ENCODE data around the gene DENND4B.

DENND4B gene

DNA sequence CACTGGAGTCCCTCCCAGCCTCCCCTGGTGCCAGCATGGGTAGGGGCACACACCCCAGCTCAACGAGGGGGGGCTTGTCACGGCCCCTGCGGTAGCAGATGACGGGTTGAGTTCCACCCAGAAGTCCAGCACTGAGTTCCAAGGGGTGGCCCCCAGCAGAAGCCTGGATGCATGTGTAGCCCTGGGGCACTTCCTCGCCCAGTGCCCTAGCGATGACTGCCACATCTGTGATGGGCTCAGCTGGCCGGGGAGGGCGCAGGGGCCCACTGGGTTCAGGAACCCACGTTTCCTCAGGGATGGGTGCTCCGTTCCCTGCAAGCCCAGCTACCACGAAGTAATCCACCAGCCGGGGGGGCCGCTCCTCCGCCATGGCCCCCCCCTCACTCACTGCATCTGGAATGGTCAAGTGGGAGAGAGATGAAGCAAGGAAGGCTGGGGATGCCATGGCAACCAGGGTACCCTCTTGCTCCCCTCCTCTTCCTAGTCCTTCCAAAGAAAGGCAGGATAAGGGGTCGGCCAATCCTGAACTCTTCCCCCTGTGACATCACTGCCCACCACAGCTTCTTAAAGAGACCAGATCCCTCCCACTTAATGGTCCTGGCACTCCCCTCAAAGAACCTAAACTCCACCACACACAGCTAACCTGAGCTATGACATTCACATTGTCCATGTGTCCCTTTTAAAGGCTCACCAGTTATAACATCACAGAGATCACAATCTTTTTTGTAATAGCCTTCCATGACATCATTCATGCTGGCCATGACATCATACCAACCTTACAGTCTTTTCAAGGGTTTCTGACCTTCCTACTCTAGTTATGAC lies 2.3 kb downstream of the DENND4B start:
- no peak for DNase-seq

DNA sequence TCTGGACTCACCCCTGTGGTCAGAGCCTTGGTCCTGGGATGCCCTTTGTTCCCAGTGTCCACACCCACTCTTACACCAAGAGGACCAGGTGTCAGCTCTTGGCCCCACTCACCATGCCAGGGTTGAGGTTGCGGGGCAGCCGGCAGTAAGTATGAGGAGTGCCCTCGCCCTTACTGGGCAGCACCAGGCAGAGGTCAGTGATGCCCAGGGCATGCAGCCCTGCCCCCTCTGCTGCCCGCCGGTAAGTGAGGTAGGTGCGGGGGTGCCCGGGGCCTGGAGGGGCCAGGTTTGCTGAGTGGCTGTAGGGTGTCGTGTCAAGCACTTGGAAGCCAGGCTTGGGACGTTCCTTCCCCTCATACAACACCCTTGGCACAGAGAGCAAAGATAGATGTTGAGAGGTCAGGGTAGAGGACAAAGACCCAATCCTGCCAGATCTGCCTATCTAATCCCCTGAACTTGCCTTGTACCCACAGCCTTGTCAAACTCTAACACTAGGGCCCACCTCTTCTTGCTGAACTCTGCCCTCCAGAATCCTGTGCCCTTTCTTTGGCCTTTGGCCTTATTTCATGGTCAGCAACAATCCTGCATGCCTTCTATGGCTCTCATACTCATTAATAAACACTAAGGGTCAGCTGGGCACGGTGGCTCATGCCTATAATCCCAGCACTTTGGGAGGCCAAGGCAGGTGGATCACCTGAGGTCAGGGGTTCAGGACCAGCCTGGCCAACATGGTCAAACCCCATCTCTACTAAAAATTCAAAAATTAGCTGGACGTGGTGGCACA lies 3.6 kb downstream of the DENND4B start:
- DNase-seq, result no peak

DNA sequence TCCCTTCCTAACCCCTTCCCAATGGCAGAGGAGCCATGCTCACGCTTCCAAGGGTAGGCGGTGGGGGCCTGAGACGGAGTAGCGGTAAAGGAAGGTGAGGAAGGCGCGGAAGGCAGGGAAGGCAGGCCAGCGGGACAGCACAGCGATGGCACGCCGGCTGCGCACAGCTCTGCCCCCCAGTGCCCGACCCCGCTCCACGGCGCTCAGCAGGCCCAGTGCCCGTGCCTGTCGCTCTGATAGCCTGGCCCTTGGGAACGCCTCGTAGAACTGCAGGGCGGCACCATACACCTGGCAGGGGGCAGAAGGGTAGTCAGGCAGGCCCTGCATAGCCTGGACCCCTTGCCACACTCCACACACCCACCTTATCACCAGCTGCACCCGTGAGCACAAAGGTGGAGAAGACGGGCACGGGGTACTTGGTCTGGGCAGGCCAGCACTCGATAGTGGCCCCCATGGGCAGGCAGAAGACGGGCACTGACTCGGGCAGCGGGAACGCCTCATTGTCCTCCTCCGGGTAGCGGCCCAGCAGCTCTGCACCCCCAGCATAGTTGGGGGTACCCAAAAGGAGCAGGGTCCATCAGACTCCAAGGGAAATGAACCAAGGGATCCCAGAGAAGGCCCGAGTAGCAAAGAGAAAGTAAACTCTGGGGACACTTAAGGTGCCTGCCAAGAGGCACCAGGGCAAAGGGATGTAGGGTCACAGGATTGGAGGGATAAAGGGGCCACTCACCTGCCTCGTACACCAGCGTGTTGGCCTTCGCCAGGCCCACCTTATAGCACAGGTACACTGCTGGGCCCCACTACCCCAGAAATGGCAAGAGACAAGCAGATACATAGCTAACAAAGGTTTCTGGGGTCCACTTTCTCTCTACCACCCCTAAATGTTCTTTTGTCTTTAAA lies 4.4 kb downstream of the DENND4B start:
- DNase-seq, result no peak

DNA sequence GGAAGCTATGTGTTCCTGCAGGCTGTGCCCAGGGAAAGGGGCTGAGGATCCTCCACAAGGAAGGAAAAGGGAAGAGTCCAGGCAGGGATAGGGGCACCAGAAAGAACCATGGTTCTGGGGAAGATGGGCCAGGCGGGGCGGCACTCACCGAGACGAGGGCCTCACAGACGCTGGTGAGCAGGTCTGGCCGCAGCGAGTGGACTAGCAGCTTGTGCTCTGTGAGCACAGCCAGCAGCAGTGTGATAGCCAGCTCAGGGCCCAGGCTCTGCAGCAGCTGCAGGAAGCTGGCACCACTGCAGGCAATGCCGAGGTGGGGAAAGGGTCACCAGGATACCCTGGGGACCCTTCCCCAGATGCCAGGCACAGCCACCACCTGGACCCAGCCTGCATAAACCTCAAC lies 5.8 kb downstream of the DENND4B start:
- no peak for DNase-seq

DNA sequence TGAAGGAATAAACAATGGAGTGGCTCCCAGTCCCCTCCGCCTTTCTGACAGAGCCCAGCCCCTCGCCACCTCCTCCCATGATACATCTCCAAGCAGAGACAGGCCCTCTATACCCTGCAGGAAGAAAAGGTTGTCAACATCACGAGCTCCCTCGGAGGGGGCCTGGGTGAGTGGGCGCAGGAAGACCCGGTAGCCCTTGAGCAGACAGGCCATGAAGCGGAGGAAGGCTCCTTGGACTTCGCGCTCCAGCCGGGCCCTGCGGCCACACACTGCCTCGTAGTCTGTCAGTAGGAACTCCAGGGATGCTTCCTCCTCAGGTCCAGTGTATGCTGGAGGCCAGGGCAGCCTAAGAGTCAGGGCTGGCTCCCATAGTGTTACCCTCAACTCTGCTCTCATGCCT lies 7.0 kb downstream of the DENND4B start:
- DNase-seq, result no peak

DNA sequence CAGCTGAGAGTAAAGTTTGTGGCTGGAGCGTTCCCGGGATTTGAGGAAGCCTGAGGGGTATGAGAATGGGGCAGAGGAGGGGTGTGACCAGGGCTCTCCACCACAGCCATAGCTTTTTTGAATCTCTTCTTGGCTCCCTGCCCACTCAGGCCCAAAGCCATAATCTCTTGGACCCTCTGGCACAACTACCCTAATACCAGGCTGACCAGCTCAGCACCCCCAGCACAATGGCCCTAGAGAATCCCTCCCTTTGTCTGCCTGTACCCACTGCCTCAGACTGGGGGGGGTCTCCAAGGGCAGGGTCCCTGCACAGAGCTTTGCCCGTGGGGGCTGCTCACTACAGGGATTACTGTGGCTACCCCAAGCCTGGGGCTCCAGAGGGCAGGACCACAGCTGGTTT lies 7.5 kb downstream of the DENND4B start:
- DNase-seq, result no peak

DNA sequence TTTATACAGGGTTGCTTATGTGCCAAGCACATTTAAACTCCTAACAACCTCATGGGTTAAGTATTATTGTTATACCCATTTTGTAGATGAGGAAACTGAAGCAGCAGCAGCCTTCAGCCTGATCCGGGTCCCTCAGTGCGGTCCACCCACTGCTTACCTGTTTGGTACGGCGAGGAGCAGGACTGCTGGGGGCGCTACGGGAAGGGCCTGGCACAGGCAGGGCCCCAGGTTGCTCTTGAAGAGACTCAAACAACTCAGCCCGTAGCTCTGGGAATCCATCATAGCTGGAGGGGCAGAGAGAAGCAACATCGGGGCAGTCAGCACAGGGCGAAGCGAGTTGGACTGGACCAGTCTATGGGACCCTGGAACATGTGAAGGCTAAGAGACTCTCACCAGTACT lies 9.2 kb downstream of the DENND4B start:
- no peak for DNase-seq

DNA sequence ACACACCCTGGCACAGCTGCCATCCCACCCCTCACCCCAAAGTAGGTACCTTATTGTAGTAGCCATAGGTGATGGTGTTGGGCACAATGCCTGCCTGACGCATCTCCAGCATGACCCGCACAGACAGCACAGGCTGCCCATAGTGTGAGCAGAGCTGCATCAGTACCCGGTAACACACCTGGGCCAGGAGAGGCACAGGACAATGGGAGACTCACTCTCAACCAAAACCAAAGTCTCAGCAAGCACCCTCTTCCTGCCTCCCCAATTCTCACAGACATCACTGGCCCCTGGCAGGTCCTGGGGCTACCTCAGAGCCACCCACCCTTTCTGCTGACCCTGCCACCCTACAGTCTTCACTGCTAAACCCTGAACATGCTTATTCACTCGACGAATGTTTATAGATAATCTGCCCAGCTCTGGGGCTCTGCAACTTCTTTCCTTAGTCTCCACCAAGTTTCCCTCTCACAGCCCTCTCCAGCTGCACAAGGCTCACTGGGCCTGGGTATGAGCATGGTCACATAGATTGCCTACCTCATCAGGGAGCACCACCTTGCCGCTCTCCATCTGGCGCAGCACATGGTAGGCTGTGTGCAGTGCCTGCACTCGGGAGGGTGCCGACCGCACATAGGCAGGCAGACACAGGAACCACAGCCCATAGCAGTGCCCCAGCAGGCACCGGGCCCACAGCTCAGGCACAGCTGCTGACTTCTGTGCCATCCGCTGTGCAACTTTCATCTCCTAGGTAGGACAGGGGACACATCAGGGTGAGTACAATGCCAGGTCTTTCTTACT lies 10.3 kb downstream of the DENND4B start:
- DNase-seq, result no peak

DNA sequence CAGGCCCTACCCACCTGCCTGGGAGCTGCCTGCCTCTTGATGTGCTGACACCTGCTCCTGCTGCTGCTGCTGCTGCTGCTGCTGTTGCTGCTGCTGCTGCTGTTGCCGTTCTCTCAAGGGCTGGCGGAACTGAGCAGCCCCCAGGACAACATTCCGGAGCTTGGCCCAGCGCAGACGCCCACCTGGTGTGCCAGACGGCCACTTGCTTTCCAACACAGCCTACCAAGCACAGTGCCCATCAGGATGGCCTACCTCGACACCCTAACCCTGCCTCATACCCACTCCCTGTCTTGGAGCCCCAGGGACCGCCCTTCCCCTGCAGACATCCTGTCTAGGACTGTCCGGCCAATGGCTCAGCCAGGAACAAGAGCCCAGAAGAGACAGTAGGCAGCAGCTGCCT lies 11.8 kb downstream of the DENND4B start:
- DNase-seq, result no peak

DNA sequence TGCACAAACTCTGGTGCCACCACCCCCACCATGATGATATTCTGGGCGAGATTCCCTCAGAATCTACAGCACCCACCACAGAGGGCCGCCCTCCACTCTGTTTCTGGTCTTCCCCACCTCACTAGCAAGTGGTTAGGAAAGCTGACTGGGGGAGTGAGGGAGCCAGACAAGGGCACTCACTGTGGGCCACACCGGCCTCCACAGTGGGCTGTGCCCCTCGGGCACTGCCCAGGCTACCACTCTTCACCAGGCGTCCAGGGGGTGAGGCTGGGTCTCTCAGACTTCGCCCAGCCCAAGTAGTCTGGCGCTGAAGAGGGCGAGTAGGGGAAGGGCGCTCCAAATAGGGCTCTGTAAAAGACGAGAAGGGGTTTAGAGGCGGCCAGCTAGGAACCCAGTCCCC lies 12.6 kb downstream of the DENND4B start:
- DNase-seq, result no peak

DNA sequence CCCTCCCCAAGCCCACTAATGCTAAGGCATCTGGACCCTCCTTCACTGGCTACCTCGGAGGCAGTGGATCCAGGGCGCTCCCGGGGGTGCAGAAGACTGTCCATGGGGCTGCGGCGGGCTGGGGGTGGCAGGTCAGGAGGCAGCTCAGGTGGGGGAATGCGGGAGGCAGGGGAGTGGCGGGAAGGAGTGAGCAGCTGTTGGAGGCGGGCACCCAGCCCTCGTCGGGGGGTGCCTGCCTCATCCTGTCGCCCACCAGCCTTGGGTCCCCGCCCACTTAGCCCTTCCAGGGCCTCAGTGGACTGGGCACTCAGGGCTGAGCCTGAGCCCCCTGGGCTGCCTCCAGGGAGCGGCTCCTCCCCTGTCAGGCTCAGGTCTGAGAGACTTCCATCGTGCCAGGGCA lies 13.1 kb downstream of the DENND4B start:
- no peak for DNase-seq

DNA sequence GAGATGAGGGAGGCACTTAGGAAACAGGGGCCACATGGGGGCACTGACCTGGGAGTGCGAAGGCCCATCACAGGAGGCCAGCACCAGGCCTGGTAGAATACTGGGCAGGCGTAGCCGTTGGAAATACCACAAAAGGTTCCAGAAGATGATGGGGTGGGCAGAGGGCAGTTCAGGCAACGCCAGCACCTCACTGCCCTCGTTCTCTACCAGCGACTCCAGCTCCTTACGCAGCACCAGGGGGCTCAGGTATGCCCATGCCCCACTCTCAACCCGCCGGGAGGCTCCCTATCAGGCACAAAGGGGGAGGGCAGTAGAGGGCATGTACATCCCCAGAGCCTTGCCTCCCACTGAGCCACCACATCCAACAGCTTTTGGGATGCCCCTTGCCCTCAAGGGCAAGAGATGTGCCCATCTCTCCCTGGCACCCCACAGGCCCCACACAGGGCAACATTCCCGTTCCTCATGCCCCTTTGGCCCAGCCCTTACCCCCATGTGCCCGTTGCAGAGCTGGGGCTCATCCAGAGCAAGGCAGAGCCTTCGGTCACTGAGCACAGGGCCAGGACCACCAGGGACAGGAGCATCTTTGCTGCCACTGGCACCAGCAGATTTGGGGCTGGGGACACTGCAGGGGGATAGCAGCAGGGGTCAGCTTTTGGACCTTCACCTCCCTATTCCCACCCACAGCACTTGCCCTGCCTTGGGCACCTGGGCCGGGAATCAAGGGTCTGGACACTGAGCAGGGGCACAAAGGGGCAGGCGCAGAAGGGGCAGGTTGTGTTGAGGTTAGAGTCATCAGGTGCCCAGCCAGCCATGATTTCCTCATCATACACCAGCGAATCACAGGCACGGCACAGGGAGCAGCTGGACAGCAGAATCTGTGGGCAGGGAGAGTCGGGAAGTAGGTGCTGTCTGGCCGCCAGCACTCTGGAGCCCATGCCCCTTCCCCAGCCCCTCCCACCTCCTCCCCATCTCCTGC lies 14.1 kb downstream of the DENND4B start:
- no peak for DNase-seq

DNA sequence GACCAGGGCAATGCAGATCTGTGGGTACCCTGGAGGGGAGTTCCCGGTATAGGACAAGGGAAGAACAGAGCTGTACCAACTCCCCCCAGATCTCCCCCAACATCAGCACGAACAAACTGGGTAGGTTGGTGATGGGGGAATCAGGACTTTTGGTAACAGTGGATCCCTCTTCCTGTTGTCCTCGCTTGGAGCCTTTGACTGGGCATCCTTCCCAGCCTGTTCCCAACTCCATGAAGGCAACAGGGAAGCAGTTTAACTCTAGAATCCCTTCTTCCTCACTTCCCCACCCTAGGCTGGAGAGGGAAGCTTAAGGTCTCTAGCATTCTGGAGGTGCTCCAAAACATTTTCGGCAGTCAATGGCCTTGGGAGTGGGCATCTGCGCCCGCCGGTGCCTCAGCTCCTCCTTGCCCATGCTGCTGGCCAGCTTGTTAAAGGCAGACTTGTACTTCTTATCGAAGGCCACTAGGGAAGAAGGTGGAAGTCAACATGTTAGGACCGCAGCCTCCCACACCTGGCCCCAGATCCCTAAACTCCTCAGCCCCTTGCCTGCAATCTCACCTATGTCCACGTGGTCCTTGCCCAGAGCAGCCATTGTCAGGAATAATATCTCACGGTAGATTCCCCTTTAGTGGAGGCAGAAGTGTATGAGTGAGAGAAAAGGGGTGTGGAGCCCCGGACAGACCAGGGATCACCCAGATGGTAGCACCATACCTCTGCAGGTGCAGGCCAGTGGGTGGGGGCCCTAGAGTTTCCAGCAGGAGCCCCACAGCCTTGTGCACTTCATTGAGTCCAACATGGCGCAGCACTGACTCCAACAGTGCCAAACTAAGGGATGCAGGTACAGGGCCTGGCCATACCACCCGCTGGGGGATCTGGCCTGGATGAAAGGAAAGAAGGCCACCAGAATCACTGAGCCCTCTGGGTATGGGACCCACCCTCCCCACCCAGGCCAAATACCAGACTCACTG lies 16.3 kb downstream of the DENND4B start:
- DNase-seq, result no peak

DNA sequence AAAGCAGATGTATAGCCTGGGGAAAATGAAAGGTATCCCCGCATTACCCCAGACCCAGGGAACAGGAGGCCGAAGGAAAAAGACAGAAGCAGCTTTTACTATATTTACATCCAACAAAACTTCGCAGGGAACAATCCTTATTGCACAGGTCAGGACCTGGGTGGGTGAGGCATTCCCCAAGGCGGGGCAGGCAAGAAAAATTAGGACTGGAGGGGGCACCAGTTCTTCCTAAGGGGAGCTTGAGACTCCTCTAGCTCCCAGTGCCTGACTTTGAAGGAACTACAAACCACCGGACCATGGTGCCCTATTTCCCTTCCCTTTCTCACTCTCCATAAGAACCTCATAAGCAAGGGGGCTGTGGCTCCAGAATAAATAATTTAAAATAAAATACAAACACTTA lies 17.1 kb downstream of the DENND4B start:
- no peak for DNase-seq

DNA sequence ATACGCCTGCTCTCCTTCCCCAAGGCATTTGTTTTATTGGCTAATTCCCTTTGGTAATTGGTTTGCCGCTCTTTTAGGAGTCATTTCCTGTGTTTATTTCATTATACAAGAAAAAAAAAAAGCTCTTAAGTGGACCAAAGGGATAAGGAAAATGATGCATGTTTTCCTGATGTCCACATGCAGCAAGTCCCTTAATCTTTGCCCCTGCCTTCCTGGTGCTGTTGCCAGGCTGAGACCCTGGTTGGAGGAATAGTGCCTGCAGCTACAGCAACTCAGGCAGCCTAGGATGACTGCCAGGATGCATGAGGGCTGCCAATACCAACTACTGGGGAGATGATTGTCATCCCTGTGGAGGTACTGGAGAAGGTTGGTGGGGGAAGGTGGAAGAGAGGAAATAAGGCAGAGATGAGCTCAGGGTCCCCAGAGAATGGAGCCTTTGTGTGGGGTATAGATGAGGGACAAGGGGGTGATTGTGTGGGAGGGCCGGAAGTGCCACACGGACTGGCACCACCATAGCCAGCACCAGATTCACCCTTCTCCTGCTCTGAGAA lies 17.7 kb downstream of the DENND4B start:
- DNase-seq, result no peak

DNA sequence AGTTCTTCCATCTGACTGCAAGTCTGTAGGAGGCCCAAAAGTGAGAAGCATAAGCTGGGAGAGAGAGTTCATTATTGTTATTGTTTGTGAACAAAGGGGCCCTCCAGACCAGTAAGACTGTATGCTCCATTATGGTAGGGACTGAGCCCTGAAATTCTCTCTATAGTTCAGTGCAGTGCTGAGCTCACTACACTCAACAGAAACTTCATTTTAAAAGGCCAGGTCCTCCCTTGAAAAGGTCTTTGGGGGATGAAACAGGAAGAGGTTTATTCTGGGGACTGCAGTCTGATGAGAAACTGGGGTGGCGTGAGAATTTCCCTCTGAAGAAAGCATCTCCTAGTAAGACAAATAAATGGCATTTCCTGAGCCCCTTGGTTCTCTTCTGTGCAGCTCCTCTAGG lies 18.3 kb downstream of the DENND4B start:
- no peak for DNase-seq

DNA sequence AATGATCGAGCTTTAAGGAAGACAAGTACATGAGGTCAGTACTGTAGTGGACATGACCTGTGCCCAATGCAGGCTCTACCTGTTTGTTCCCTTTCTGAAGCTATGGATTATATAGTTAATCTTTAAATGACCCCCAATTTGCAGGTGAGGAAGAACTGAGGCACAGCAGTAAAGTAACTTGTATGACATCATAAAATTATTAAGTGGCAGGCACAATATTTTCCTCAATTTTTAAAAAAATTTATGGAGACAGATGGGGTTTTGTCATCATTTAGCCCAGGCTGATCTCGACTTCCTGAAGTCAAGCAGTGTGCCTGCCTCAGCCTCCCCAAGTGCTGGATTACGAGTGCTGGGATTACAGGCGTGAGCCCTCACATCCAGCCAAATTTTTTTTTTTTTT lies 20.1 kb downstream of the DENND4B start:
- DNase-seq, result no peak

DNA sequence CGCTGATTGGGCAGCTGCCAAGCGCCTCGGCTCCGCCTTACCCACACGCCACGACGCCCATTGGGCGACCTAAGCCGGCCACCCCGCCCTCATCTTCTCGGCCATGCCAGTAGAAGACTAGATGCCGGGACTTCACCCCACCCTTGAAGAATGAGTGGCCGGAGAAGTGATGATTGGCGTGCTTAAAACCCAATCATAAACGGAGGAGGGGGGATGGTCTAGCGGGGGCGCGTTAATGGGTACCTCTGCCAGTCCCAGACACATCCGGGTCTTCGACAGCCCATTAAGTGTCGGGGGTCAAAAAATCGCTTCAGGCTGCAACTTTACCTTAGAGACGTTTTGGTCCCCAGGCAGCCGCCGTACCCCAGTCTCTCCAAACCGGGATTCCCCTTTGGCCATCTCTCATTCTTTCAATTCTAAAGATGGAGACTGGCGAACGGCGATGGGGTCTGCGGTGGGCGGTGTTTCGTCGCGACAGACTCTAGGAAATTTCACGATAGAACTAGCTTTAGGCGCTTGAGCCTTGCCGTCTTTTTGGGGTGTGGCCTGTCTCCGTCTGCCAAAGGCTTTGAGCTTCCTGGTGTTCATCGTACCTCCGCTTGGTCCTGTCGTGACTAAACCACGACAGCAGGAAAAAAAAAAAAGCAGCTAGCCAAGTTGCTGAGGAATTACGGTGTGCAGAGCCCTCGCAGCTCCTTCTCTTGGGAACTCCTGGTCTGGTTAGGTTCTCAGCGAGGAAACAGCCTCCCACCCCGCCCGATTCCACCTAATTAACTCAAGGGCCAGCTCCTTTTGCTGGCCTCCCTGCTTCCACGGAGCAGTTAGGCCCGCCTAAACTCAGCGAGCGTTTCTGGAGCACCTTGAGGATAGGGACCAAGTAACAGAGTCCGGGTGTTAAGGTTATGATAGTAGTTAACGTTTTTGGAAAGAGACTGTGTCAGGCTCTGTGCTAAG lies 23.3 kb downstream of the DENND4B start, which contains the start of gene GATAD2B:
Gene GATAD2B, minus strand, starts transcription at position 1 of the 954 bp plus-strand sequence. CDS start 94,625 bp downstream, outside the sequence.
- DNase-seq, result peak; percentile 99

Measured in activated CD8-positive, alpha-beta memory T cell treated with anti-CD3 and anti-CD28 coated beads, Interleukin-2, amount 50 U/mL, for 48 hours (primary cell).